HG03196 (cell line): Measurements from ENCODE around the gene UBL4B.

ENCODE experiments used
- ATAC-seq: cut with Tn5 transposase; IDR thresholded peaks from one replicate; pipeline ENCODE4 v1.9.1; 2021; ENCODE audit not compliant: unreplicated experiment

The UBL4B gene

DNA sequence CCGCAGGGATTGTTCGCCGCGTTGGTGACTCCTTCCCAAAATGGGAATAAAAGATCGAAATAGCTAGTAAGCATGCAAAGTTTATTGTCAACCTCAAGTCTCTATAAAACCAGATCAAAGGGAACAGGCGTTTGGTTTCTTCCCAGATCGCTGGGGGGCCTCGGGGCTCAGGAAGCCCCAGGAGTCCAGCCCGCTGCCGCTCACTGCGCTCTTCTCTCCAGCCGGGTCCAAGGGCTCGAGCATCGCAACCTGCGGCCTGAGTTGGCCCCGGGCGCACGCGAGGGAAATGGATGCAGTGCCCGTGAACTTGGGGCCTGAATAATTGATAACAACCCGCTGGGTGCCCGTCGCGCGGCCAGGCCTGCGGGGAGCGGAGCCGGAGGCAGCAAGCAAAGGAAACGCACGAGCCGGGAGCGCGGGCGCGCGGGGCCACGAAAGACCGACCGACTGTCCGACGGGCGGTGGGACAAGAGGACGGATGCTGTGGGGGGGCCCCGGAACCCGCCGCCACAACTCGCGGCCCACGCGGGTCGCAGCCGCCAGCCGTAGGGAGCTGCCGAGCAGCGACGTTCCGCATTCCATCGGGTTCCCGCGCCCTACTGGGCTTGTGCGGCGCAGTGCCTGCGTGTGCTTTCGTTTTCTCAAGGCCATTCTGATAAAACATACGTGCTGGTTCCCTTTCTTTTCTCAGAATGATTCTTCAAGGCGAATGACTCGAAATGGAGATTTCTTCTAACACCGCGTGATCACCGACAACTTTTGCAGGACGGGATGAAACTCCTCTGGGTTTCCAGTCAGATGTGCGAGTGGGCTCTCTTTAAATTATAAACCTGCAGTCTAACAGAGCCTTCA lies 27.8 kb upstream of the UBL4B start:
- no peak for ATAC-seq

DNA sequence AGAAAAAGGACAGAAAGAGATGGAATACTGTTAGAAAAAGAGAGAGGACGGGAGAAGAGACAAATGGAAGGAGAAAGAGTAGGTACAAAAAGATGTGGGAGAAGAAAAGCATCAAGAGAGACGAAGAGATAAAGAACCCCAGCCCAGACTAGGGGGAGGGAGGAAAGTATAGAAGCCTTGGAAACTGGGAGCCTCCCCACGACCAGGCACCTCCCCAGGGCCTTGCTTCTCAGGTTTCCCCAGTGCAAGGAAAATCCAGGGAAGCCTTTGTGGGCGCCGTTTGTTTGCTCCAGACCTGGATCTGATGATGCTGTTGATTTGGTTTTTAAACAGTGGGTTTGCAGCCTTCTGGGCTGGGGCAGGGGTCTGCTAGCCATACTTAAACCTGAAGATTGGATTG lies 26.6 kb upstream of the UBL4B start:
- ATAC-seq: no peak

DNA sequence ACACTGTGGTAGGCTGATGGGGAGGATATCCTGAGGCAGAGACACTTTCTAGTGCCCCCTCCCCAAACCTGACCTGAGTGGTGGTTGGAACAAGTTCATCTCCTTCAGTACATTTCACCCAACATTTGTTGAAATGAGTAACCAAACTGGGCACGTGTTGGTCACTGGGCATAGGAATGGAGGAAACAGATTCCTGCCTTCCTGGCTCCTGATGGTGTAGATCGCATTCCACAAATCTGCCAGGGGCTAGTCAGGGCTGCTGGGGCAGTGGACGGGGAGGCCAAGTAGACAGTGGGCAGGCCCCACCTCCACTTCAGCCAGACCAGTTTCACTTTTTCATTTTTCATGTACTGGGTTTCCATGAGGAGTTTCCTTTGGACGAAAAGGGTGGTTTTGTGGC lies 25.3 kb upstream of the UBL4B start:
- no peak for ATAC-seq

DNA sequence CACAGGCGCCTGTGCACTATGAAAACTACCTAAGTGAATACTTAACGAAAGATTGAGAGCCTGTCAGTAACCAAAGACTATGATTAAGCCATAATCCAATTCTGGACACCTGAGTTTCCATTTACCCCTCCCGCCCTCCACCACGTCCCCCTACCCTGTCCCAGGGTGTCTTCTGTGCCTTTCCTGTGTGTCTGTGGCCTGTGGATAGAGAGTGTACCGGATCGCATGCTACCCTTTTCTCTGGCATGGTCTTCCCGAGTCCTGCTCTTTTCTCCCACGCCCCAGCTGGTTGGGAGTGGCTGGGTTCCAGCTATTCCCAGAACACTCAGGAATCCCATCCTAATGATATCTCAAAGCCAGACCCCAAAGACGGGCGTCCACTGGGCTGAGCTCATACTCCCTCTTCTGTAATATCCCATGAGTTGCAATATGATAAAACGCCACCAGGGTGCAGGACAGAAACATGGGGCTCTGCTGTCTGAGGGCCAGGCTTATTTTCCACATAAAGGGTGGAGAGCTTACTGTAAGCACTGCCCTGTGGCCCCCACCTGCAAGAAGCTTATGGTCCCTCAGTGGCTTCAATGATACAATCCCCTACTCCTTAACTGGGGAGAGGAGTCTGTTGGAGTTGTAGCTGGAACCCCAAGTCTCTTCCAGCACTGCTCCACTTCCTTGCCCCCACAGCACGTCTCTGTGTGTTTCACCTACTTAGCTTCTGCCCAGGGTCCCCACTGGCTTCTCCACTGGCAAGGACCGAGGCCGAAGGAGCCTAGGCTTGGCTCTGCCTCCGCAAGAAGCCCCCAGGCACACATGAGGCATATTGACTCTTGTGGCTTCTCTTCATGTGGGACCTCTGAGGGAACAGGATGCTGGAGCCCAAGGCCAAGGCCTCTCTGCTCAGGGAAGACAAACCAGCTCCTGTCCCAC lies 24.2 kb upstream of the UBL4B start:
- no peak for ATAC-seq

DNA sequence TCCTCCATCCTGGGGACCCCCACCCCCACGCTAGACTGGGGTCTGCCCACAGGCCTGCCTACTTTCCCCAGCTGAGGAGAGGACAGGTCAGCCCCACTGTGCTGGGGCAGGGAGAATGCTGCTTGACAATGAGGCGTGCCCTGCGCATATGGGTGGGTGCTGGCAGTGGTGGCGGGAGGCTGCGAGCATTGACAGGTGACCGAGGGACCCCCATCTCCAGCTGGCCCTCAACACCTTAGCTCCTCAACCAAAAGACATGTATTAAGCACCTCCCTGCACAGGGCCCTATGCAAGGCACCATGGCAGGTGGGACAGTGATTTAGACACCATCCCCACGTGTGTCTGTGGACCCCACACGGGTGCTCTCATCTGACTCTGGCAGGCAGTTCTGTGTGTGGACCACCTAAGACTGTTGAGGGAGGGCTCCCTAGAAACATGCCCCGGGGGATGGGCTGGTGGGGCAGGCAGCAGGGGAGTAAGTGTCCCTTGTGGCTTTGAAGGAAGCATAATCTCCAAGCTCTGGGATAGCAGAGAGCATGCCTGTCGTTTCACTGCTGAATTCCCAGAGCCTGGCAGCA lies 23.4 kb upstream of the UBL4B start:
- no peak for ATAC-seq

DNA sequence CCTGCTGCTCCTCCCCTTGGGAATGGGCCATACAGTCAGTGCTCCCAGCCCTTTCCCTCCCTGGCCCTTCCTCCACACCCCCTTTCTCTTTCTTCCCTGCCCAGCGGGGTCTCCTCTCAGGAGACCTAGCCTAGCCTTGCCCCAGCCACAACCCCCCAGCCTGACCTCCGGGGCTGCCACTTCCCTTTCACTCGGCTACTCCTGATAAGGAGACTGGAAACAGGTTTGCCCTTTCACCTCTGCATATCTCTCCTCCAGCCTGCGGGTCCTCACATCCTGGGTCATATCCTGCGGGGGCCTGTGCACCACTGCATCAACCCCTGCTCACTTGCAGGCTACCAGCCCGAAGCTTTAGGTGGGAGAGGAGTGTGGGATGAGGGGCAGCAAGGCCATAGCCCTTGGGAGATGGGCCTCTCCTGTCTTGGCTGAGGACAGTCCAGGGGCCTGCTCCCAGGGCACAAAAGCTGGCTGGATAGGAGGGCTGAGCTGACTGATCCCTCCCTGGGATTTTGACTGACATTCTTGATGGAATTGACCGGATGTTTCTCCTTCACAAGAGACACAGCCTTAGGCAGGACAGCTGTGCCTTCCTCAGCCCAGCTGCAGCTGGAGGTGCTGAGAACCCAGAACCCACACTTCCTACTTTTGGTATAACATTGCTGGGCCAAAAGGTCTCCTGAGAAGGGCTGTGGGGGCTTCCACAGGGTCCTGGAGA lies 22.5 kb upstream of the UBL4B start:
- ATAC-seq: no peak

DNA sequence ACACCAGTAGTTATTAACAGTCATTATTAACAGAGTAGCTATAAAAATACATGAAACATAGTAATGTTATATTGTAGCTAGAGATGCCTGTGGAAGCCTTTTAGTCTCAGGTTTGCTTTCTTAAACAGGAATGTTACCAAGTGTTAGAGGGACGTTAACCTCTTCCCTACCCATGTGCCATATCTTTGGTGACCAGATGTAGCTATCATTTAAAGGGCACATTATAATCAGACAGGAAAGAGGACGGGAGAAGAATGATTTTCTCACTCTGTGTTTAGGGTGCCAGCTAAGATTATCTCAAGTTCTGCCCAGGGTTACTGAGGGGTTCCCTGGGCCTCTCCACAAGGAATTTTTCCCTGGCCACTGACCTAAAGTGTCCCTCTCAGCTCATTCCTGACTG lies 20.9 kb upstream of the UBL4B start:
- no peak for ATAC-seq

DNA sequence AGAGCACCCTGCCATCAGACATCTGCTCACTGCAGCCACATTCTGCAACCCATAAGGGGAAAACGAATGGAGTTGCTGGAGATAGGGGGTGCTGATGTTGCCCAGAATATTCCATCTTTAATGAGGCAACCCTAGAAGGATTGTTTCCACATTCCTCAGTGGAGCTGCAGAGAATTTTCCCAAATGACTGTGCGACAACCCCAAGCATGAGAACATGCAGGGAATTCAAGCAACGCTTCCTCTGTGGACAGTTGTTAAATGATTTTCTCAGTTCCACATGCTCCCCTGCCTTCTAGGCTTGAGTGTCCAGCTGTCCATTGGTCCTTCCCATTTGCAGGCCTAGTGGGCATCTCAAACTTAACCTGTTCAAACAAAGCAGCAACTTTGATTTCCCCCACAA lies 20.5 kb upstream of the UBL4B start:
- ATAC-seq: no peak

DNA sequence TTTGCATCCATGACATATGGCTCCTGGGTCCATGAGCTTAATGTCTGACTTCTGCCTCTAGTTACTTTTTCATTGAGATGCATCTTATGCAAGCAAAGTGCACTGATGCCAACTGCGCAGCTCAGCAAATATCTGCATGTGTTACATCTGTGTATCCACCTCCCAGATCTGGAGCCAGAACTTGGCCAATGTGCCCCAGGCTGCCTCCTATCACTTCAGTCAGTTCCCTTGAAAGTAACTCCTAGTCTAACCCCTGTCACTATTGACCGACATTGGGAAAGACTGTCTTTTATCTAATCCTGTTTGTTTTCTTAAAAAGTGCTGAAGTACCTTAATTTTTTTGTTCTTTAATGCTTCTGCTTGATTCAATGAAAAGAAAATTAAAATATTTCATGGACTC lies 19.3 kb upstream of the UBL4B start:
- no peak for ATAC-seq

DNA sequence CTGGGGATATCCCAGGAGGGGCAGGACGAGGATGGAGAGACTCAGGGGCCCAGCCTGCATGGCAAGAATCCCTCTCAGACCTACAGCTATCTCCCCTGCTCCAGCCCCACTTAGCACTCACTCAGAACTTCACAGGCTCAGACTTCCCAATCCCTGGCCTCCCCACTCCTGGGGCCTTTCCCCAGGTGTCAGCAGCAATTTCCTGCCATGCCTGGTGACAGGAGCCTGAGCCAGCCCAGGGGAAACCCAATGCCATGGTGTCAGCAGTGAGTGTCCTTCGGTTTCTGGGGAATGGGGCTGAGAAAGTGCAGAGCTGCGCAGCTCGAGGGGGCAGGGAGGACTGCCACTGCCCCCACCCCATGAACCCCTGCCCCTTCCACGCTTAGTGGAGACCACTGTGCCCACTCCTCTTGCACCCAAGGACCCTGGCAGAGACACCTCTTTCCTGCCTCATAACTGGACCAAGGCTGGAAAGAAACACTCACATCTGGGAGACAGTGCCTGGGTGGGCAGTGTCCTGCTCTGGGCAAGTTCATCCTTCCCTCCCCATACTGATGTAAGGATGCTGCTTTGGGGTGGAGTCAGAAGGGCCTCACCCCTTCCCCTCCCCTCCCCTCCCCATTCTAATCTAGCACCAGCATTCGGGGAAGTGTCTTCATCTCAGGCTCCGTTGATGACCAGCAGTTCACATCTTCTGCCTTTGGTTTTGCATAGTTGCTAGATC lies 17.1 kb upstream of the UBL4B start:
- ATAC-seq: no peak

DNA sequence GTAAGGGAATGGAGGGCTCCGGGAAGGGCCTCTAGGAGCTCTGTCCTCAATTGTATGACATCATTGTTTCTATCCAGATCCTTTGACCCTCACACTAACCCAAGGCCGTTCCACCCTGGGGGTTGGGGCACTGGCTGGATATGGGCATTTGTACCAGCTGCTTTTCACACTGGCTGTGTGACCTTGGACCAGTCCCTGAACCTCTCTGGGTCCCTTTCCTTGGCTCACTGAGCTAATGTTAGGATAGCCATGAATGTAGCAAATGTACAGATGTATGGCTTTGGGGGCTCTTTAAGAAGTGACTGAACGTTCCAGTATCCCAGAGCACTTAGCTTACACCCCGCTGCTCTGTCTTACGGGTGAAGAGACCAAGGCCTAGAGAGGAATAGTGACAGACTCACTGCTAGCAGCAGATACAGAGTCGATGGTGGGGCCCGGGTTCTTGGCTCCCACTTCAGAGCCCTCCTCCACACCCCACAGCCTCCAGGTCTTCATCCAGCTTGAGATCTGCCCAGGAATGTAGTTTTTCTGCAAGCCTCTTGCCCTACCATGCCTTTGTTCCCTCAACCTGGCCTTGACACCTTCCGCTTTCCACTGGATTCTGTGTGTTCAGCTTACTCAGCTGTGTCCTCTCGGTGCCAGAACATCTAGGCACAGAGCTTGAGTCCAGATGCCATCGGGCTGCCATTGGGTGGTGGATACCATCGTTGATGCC lies 14.6 kb upstream of the UBL4B start:
- ATAC-seq: no peak

DNA sequence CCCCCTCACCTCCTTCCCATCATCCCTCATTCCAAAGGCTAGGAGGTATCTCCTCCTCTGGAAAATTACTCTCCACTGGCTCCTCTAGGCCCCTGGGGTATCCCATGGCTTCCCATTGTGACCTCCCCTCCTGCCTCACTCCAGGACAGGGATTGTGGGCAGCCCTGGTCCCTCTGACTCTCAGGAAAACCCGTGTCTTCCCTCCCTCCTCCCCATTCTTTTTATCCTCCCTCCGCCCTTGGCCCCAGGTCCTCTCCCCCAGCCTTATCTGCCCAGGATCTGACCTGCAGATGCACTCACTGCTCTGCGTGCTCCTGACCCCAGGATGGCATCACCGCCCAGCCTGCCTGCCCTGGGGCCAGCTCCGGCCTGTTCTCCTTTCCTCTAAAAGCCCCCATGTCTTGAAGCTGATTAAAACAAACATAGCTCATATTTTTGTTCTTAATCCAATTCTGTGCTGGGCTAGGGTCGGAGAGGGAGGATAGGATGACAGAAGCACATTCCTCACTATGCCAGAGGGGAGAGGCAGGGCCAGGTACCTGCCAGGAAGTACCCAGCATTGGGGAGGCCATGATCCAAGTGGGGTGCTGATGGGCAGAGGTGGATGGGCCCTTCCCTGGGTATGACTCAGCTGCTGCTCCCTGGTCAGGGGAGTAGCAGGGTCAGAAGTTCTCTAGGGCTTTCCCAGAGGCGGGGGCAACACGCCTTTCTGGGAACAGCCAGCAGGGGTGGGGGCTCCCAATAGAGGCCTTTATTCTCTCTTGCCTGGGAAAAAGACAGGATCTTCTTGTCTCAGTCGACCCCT lies 13.8 kb upstream of the UBL4B start:
- no peak for ATAC-seq

DNA sequence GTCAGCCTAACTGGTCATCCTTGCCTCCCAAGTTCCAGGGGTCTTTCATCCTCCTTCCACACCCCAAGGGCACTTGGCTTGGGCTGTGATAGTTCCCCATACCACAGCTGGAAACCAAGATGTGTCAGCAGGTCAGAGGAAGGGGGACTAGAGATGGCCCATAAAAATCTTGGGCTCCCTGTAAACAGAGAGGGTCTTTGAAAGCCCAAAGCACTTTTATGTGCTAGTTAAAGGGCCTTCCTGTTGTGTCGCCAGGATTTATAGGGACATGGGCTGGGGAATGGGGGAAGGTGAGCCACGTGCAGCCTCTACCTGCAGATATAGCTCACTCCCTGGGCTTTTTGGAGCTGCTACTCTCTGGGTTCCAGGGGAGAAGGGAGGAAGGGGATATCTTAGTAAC lies 11.9 kb upstream of the UBL4B start:
- no peak for ATAC-seq

DNA sequence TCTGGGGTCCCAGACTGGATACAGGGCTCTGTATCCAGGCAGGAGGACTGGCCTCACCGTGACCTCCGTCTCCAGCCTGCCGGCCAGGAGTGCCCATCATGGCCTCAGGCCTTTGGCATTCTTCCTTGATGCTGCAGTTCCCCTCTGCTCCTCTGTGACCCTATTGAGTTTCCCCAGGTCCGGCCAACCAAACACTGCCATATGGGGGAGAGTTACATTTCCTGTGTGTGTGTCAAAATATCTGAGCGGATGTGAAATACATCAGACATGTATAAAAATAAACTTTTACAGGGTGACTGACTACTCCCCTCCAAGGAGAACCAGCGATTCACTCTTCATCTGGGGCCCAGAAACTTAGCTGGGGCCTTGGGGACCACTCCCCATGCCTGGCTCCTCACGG lies 10.2 kb upstream of the UBL4B start:
- ATAC-seq: no peak

DNA sequence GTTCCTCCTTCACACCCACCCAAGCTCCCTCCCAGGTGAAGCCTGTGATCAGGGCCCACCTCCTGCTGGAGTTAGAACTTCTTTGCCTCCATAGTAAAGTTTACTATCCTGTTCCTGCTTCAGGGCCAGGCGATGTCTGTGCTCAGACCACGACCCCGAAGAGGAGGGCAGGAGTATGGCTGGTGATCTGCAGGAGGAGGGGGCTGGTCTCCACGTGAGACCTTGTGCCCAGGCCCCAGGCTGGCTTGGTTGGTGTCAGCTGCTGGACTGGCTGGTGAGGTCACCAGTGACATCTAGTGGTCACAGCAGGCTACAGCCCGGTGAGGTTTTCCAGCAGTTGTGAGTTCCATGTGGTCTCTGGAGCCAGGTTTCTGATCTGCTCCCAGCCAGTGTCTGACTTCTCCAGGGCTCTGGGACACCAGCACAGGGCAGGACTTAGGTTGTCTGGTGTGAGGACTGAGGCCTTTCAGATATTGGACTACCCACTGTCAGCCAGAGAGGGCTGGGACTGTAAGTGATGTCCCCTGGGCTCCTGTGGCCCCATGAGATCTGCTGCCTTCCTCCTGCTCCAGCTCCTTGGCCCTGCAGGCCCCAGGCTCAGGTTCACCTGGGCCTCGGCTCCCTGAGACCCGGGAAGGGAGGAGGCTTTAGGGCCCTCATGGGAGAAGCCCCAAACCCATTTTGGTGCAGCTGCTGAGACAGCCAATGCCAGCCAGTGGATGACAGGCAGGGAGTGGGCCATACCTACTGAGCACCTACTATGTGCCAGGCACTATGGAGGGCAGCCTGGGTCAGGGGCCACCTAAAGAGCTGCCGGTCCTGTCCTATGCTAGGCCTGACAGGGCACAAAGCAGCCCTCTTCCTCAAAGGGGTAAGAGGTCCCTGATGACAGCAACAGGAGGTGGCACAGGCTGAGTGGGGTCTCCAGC lies 6.0 kb upstream of the UBL4B start:
- no peak for ATAC-seq

DNA sequence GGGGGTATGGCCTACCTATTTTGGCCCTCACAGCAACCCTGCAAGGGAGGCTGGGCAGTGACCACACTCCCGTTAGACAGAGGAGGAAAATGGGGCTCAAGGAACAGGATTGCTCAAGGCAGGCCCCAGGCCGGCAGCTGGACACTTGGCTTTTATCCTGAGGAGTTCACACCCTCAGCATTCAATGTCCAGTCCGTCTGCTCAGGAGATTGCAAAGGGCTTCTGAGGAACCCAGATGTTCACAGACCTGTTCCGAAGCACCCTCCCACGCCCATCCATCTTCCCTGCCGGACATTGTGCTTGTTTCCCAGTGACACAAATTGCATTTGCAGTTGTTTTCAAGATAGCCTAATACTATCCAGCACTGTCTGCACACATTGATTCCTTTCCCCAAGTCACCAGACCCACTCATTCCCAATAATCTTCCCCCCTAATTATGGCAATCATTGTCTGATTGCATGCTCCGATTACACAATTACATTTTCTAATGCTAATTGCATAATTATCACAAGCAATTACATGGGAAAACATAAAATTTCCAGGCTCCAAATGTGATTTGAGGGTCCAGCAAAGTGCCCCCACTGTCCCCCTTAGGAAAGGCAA lies 4.3 kb upstream of the UBL4B start:
- ATAC-seq: no peak

DNA sequence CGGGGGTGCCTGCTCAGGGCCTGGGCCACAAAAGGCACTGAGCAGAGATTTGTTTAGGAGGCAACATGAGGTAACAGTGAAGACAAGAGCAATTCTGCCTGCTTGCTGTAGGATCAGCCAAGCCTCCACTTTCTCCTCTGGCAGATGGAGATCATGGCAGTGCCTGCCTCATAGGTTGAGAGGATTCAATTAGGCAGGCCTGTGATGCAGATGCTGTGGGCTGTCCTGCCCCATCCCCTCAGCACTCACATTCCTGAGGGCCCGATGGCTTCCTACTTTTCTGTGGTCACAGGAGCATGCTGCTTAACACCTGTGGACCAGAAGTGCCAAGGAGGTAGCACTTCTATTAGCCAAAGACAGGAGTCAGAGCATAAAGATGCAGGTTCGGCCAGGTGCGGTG lies 1.2 kb upstream of the UBL4B start:
- ATAC-seq: no peak

DNA sequence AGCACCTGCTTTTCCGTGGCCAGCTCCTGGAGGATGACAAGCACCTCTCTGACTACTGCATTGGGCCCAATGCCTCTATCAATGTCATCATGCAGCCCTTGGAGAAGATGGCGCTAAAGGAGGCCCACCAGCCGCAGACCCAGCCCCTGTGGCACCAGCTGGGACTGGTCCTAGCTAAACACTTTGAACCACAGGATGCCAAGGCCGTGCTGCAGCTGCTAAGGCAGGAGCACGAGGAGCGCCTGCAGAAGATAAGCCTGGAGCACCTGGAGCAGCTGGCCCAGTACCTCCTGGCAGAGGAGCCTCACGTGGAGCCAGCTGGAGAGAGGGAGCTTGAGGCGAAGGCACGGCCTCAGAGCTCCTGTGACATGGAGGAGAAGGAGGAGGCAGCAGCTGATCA lies 413 bp downstream of the UBL4B start:
- ATAC-seq: no peak
